HEK293 (cell line): ENCODE data around the gene TRPM5.

Experiments
- CTCF ChIA-PET: fragments of 350-600 bp; formaldehyde crosslinking; extraction: SDS; loops from one replicate; lab custom pipeline; 2021; ENCODE audit warnings: antibody characterized with exemption; lab: Yijun Ruan, JAX
- POLR2A ChIA-PET: fragments of 300-600 bp; formaldehyde crosslinking; extraction: SDS; loops from one replicate; lab custom pipeline; 2020; ENCODE audit warnings: antibody characterized with exemption, inconsistent platforms; lab: Yijun Ruan, JAX
- H3K27ac ChIP-seq: fragments of 200-500 bp; sonication (Bioruptor generic); 2 replicates; pipeline ENCODE4 v1.5.1; 2014; ENCODE audit warnings: low read depth, low read length, control low read depth, inconsistent platforms; ENCODE audit errors: extremely low read depth
- H3K36me3 ChIP-seq, 2 experiments: fragments of 200-500 bp in 1 of 2; sonication (Bioruptor generic) in 1 of 2; 1 replicate in 1 of 2; 2 replicates in 1 of 2; pipeline ENCODE4 v1.5.1; 2014 to 2017; ENCODE audit warnings: inconsistent platforms in 2 of 2, low read length in 2 of 2; ENCODE audit not compliant: control insufficient read depth in 2 of 2, insufficient read depth in 1 of 2
- H3K4me1 ChIP-seq: fragments of 200-500 bp; sonication (Bioruptor generic); 2 replicates; pipeline ENCODE4 v1.5.1; 2014; ENCODE audit warnings: mild to moderate bottlenecking, low read length, inconsistent platforms; ENCODE audit not compliant: control insufficient read depth, insufficient read depth
- H3K4me3 ChIP-seq: 2 replicates; pipeline ENCODE4 v1.5.1; 2011; ENCODE audit warnings: low read depth, mild to moderate bottlenecking, control low read depth, low read length, moderate library complexity
- H3K9me3 ChIP-seq: fragments of 200-500 bp; sonication (Bioruptor generic); 2 replicates; pipeline ENCODE4 v1.5.1; 2014; ENCODE audit warnings: low read depth, low read length, inconsistent platforms; ENCODE audit not compliant: control insufficient read depth, insufficient read depth
- BCL11A ChIP-seq: fragments of 450-650 bp; formaldehyde crosslinking; IDR thresholded peaks from 2 replicates; pipeline ENCODE4 v1.5.1; 2016; ENCODE audit warnings: low read depth, missing biosample characterization, missing genetic modification characterization
- EGR2 ChIP-seq: fragments of 450-650 bp; formaldehyde crosslinking; IDR thresholded peaks from 2 replicates; pipeline ENCODE4 v1.5.1; 2016; ENCODE audit warnings: low read depth, missing biosample characterization, missing genetic modification characterization
- MEIS1 ChIP-seq: sonication (generic); formaldehyde crosslinking; IDR thresholded peaks from 2 replicates; pipeline ENCODE4 v1.8.1; 2022; ENCODE audit warnings: missing genetic modification reagents, mild to moderate bottlenecking, borderline replicate concordance
- SALL2 ChIP-seq: fragments of 450-650 bp; formaldehyde crosslinking; IDR thresholded peaks from 2 replicates; pipeline ENCODE4 v1.5.0; 2017; ENCODE audit warnings: missing biosample characterization, mild to moderate bottlenecking, missing genetic modification characterization, borderline replicate concordance
- SCRT2 ChIP-seq: fragments of 450-650 bp; formaldehyde crosslinking; IDR thresholded peaks from 2 replicates; pipeline ENCODE4 v1.5.1; 2016; ENCODE audit warnings: missing biosample characterization, missing genetic modification characterization
- ZBTB1 ChIP-seq: fragments of 450-650 bp; formaldehyde crosslinking; IDR thresholded peaks from 2 replicates; pipeline ENCODE4 v1.5.1; 2016; ENCODE audit warnings: missing biosample characterization, missing genetic modification characterization
- ZFHX2 ChIP-seq: fragments of 450-650 bp; formaldehyde crosslinking; conservative IDR thresholded peaks from 2 replicates; pipeline ENCODE4 v1.5.1; 2016; ENCODE audit warnings: missing biosample characterization, missing genetic modification characterization
- ZNF10 ChIP-seq: fragments of 450-650 bp; formaldehyde crosslinking; IDR thresholded peaks from 2 replicates; pipeline ENCODE4 v1.5.1; 2017; ENCODE audit warnings: missing biosample characterization, missing genetic modification characterization
- ZNF114 ChIP-seq: fragments of 450-650 bp; formaldehyde crosslinking; IDR thresholded peaks from 2 replicates; pipeline ENCODE4 v1.5.0; 2017; ENCODE audit warnings: missing biosample characterization, missing genetic modification characterization
- ZNF19 ChIP-seq: fragments of 450-650 bp; formaldehyde crosslinking; IDR thresholded peaks from 2 replicates; pipeline ENCODE4; 2016; ENCODE audit warnings: missing biosample characterization, missing genetic modification characterization, low read depth
- ZNF280C ChIP-seq: fragments of 450-650 bp; formaldehyde crosslinking; IDR thresholded peaks from 2 replicates; pipeline ENCODE4 v1.5.1; 2016; ENCODE audit warnings: missing biosample characterization, missing genetic modification characterization
- ZNF292 ChIP-seq: fragments of 450-650 bp; formaldehyde crosslinking; IDR thresholded peaks from 2 replicates; pipeline ENCODE4 v1.5.1; 2016; ENCODE audit warnings: low read depth, missing biosample characterization, missing genetic modification characterization, borderline replicate concordance
- ZNF324 ChIP-seq: fragments of 450-650 bp; formaldehyde crosslinking; IDR thresholded peaks from 2 replicates; pipeline ENCODE4 v1.5.1; 2016; ENCODE audit warnings: missing biosample characterization, missing genetic modification characterization
- ZNF426 ChIP-seq: fragments of 450-650 bp; formaldehyde crosslinking; IDR thresholded peaks from 2 replicates; pipeline ENCODE4 v1.5.1; 2017; ENCODE audit warnings: missing biosample characterization, missing genetic modification characterization, mild to moderate bottlenecking, inconsistent platforms, moderate library complexity
- ZNF530 ChIP-seq: fragments of 450-650 bp; formaldehyde crosslinking; IDR thresholded peaks from 2 replicates; pipeline ENCODE4 v1.5.1; 2016; ENCODE audit warnings: low read depth, missing biosample characterization, missing genetic modification characterization
- ZNF596 ChIP-seq: fragments of 450-650 bp; IDR thresholded peaks from 2 replicates; pipeline ENCODE4 v1.5.0; 2018; ENCODE audit warnings: missing biosample characterization, mild to moderate bottlenecking, missing genetic modification characterization, moderate library complexity
- ZNF626 ChIP-seq: fragments of 450-650 bp; sonication (Bioruptor Pico); formaldehyde crosslinking; IDR thresholded peaks from 2 replicates; pipeline ENCODE4 v1.5.1; 2018; ENCODE audit warnings: missing biosample characterization, missing genetic modification characterization, inconsistent platforms
- ZNF654 ChIP-seq: fragments of 450-650 bp; formaldehyde crosslinking; IDR thresholded peaks from 2 replicates; pipeline ENCODE4 v1.5.1; 2016; ENCODE audit warnings: low read depth, missing biosample characterization, missing genetic modification characterization
- ZNF670 ChIP-seq: fragments of 450-650 bp; formaldehyde crosslinking; IDR thresholded peaks from 2 replicates; pipeline ENCODE4 v1.5.1; 2016; ENCODE audit warnings: missing biosample characterization, missing genetic modification characterization, low read depth
- ZNF701 ChIP-seq: fragments of 450-650 bp; formaldehyde crosslinking; IDR thresholded peaks from 2 replicates; pipeline ENCODE4 v1.5.1; 2016; ENCODE audit warnings: missing biosample characterization, missing genetic modification characterization
- ZNF791 ChIP-seq: fragments of 450-650 bp; formaldehyde crosslinking; IDR thresholded peaks from 2 replicates; pipeline ENCODE4 v1.5.1; 2016; ENCODE audit warnings: missing biosample characterization, missing genetic modification characterization
- ZNF843 ChIP-seq: fragments of 450-650 bp; formaldehyde crosslinking; IDR thresholded peaks from 2 replicates; pipeline ENCODE4 v1.5.1; 2016; ENCODE audit warnings: missing biosample characterization, missing genetic modification characterization
- ZSCAN16 ChIP-seq: fragments of 450-650 bp; formaldehyde crosslinking; IDR thresholded peaks from 2 replicates; pipeline ENCODE4 v1.5.1; 2016; ENCODE audit warnings: missing biosample characterization, missing genetic modification characterization

The TRPM5 gene

DNA sequence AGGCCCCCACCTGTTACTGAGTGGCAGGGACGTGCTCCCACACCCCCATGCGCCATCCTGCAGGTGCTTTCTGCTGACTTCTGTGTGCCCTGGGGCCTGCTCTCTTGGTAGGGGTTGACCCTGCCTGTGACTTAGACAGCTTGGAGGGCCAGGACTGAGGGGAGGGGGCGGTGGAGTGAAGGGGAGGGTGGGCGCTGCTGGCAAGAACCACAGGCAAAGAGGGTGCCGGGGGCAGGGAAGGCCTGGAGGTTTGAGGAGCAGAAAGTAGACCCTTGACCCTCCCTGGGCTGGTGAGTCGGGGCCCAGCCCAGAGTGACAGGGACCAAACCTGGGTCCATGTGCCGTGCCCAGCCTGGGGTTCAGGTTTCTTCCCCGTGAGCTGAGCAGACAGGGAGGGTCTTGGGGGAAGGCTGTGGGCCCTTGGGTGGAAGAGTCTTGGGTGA lies 18.2 kb upstream of the TRPM5 start:
- Histone ChIP-seq H3K27ac (no peak overlapping the region), H3K4me1 (no peaks in the 10 kb centered on the region), H3K36me3 (no peaks in the 10 kb centered on the region), H3K4me3 (no peak overlapping the region), H3K9me3 (no peaks in the 10 kb centered on the region)
- POLR2A ChIA-PET: no interaction called here
- CTCF ChIA-PET: interaction anchor here (1.0 kb wide), 1 partner anchor 69 kb away, joined by 3 read pairs; no protein-coding TSS in a partner anchor
- TF ChIP-seq ZSCAN16 (tag by site-specific recombination) (no peak), ZNF596 (no peak), ZNF626 (tag by site-specific recombination) (no peak), MEIS1 (no peak), ZNF280C (tag by site-specific recombination) (no peak), ZNF701 (tag by site-specific recombination) (no peak), ZNF791 (tag by site-specific recombination) (no peak), ZNF114 (tag by site-specific recombination) (no peak), ZNF10 (tag by site-specific recombination) (no peak), ZNF530 (tag by site-specific recombination) (no peak), ZNF426 (tag by site-specific recombination) (no peak), ZBTB1 (tag by site-specific recombination) (no peak), BCL11A (tag by site-specific recombination) (no peak), ZNF19 (tag by site-specific recombination) (no peak), ZNF654 (tag by site-specific recombination) (no peak), ZNF843 (tag by site-specific recombination) (no peak), ZNF324 (no peak)
- TF ChIP-seq, all 188 proteins: peak for 0

DNA sequence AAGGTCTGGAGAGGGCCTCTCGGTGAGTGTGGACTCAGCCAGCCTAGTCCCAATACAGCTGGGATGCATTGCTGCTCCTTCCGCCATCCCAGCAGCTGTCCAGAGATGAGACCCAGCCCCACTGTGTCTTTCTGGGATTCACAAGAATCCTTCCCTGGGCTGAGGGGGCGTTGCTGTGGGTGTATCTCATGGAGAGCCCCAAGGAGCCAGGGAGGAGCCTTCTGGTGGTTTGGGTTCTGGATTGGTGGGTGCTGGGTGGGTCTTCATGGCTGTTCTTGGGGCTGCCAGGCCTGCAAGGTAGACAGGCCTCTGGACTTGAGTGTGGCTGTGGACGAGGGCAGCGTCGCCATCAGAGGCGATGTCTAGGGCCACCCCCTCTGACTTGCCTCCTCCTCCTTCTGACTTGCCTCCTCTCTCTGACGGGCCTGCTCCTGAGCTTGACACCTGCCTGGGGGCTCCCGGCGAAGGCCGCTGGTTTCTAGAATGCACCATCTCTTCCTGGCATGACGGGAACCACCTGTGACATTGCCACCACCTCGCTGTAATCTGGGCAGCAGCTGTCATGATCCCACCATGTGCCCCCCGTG lies 17.7 kb upstream of the TRPM5 start:
- Histone ChIP-seq H3K9me3 (no peaks in the 10 kb centered on the region), H3K27ac (no peak overlapping the region), H3K4me3 (no peak overlapping the region), H3K4me1 (no peaks in the 10 kb centered on the region), H3K36me3 (no peaks in the 10 kb centered on the region)
- ChIA-PET CTCF (interaction anchor here (0.7 to 1.0 kb wide), 2 partner anchors 69 to 157 kb away, joined by 3 read pairs; no protein-coding TSS in a partner anchor), POLR2A (no interaction called here)
- TF ChIP-seq SALL2 (tag by site-specific recombination) (no peak), ZNF292 (no peak), SCRT2 (tag by site-specific recombination) (peak; percentile 49; the same call in 1 of the 2 replicates), MEIS1 (no peak)

GRCh38 chr11:2461253-2461955 lies 17.1 kb upstream of the TRPM5 start:
- no peak overlapping the region for H3K27ac ChIP-seq
- POLR2A ChIA-PET: no interaction called here

More at GRCh38 chr11:2461253-2461955, 17.1 kb upstream of the TRPM5 start:
- Histone ChIP-seq H3K4me3 (no peak overlapping the region), H3K36me3 (no peaks in the 10 kb centered on the region), H3K4me1 (no peaks in the 10 kb centered on the region), H3K9me3 (no peaks in the 10 kb centered on the region)
- TF ChIP-seq EGR2 (tag by site-specific recombination) (peak; percentile 83), ZNF670 (tag by site-specific recombination) (no peak), ZFHX2 (tag by site-specific recombination) (peak; percentile 50)
- CTCF ChIA-PET: interaction anchor here (0.7 to 1.0 kb wide), 2 partner anchors 70 to 156 kb away, joined by 3 read pairs; no protein-coding TSS in a partner anchor
